Gastrocnemius medialis (tissue), 4 donors: Measurements from ENCODE around the gene AGFG2. TPM values are rescaled to one million over a fixed set of nuclear protein-coding genes. Genes with fewer than 3 reads are reported as not detected.

Source experiments
- ATAC-seq, 2 donors: fragments of 150-250 bp; one replicate each; pipeline ENCODE4 v1.9.1; 2016
- DNase-seq, 2 donors: peaks; one replicate each; pipeline ENCODE4 v3.0.0-alpha.2; 2019
- H3K27ac ChIP-seq, 4 donors: fragments of 200-600 bp; sonication (generic); 1 replicate in 1 of 4; 2 replicates in 3 of 4; pipeline ENCODE4 v1.5.1; 2016 to 2018; ENCODE audit warnings: mild to moderate bottlenecking in 2 of 4, moderate library complexity in 1 of 4
- H3K27me3 ChIP-seq, 3 donors: fragments of 200-600 bp; sonication (generic) in 2 of 3; 1 replicate in 1 of 3; 2 replicates in 2 of 3; pipeline versions ENCODE4 v1.5.1 to v1.6.0; 2016 to 2019; ENCODE audit warnings: mild to moderate bottlenecking in 1 of 3, moderate library complexity in 1 of 3
- H3K36me3 ChIP-seq, 2 donors: fragments of 200-600 bp; sonication (generic) in 1 of 2; one replicate each; pipeline ENCODE4 v1.5.1; 2017 to 2018
- H3K4me1 ChIP-seq, 2 donors: fragments of 200-600 bp; sonication (generic) in 1 of 2; one replicate each; pipeline ENCODE4 v1.5.1; 2016 to 2017; ENCODE audit warnings: mild to moderate bottlenecking in 2 of 2
- H3K4me3 ChIP-seq, 4 donors: fragments of 200-600 bp; sonication (generic) in 3 of 4; 1 replicate in 1 of 4; 2 replicates in 3 of 4; pipeline ENCODE4 v1.5.1; 2016 to 2019; ENCODE audit warnings: mild to moderate bottlenecking in 2 of 4
- H3K9me3 ChIP-seq, 3 donors: fragments of 200-600 bp; sonication (generic) in 2 of 3; 1 replicate in 1 of 3; 2 replicates in 2 of 3; pipeline ENCODE4 v1.5.1; 2016 to 2019
- POLR2A ChIP-seq, 2 donors: fragments of 450-650 bp; IDR thresholded peaks; one replicate each; pipeline ENCODE4 v1.6.1; 2017; ENCODE audit warnings: antibody characterized with exemption in 2 of 2, mild to moderate bottlenecking in 2 of 2, moderate library complexity in 2 of 2
- in situ Hi-C, 4 donors: fragments of 200-750 bp; cut with MboI; loops; one replicate each; pipeline versions ENCODE4 v1.15.0 to v1.8.0; 2017; ENCODE audit warnings: low sequenced_read_pairs in 4 of 4
- intact Hi-C: fragments of 100-400 bp; cut with DNase I; formaldehyde crosslinking; loops from one replicate; pipeline ENCODE4 v1.15.1; 2023; ENCODE audit warnings: low total_unique reads
- total RNA-seq, 4 donors: library from RNA; depleted of rRNA; stranded (reverse); fragments of >200 nt; gene quantifications; one replicate each; pipeline versions ENCODE4 v1.1.0 to v1.2.3, GENCODE V29; 2016
- TF ChIP-seq, protein P1 (sequence below), 5 experiments: fragments of 450-650 bp in 3 of 5; fragments of 200-600 bp in 2 of 5; sonication (generic) in 2 of 5; IDR thresholded peaks in 4 of 5; conservative IDR thresholded peaks in 1 of 5; 1 replicate in 4 of 5; 2 replicates in 1 of 5; pipeline ENCODE4 v1.5.1; 2016 to 2019; ENCODE audit warnings: antibody characterized with exemption in 5 of 5, mild to moderate bottlenecking in 3 of 5, moderate library complexity in 3 of 5

The AGFG2 gene
- total RNA-seq, 4 donors from 2014 or later = 10.7 to 16.4 (median 13.5) TPM

DNA sequence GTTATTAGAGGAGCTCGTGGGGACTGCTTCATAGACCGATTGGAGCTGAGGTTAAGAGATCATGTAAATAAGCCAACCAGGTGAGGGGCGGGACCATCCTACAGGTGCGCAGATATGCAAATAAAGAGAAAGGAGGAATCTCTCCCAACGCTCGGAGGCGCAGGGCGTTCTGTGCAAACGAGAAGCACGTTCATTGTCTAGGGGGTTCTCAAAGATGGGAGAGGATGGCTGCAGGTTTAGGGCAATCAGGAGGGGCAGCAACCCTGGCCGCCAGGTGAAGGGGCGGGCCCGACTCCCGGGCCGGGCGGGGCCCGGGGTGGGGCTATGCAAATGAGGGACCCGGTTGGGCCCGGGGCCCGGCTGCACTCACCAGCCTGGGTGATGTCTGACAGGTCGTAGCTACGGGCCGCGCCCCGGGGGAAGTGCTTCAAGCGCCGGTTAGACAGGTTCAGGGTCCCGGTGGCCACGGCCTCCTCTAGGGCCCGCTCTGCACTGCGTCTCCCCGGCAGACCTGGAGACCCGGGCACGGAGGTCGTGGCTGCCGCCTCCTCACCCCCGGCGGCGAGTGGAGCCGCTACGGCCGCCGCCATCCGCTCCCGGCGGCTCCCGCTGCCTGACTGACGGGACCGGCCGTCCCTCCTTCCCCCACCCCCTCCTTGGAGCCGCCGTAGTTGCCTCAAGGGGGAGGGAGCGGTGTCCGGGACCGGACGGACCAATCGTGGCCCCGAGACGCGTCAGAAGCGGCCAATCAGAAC, 46.7 kb downstream of the AGFG2 start, which contains the start of gene LRCH4:
Gene LRCH4 (minus strand): TSS at position 619 of the 755 bp plus-strand sequence. CDS start 29 bp downstream, at position 590.
- DNase-seq = peak in 1 of 2 donors; percentile 62
- Histone ChIP-seq H3K36me3 (peaks cover 0 to 17% of the 10 kb centered on the region in 2 donors), H3K4me1 (peaks cover 11 to 30% of the 10 kb centered on the region in 2 donors), H3K27ac (peak within 1 kb of the TSS; percentile 92 to 97 (median 96)), H3K4me3 (peak within 1 kb of the TSS; percentile 89 to 98 (median 96)), H3K27me3 (no peaks in the 10 kb centered on the region), H3K9me3 (no peaks in the 10 kb centered on the region)
- peak; percentile 29 to 31 for ATAC-seq
- intact Hi-C loops (loop anchor here (1.0 to 2.0 kb wide), 4 partner anchors 19 to 88 kb away; partner anchors contain the start of genes GNB2 and MOSPD3), in situ Hi-C loops (loop anchor here in 1 of 4 donors (10.0 to 25.0 kb wide), 2 partner anchors 109 to 277 kb away; partner anchors contain the start of genes GIGYF1, SLC12A9 and TRIP6)
- TF ChIP-seq, protein P1, sequence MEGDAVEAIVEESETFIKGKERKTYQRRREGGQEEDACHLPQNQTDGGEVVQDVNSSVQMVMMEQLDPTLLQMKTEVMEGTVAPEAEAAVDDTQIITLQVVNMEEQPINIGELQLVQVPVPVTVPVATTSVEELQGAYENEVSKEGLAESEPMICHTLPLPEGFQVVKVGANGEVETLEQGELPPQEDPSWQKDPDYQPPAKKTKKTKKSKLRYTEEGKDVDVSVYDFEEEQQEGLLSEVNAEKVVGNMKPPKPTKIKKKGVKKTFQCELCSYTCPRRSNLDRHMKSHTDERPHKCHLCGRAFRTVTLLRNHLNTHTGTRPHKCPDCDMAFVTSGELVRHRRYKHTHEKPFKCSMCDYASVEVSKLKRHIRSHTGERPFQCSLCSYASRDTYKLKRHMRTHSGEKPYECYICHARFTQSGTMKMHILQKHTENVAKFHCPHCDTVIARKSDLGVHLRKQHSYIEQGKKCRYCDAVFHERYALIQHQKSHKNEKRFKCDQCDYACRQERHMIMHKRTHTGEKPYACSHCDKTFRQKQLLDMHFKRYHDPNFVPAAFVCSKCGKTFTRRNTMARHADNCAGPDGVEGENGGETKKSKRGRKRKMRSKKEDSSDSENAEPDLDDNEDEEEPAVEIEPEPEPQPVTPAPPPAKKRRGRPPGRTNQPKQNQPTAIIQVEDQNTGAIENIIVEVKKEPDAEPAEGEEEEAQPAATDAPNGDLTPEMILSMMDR (IDR thresholded peaks at IDR 0.05 in 4 of 5, conservative IDR thresholded peaks at IDR 0.05 in 1 of 5) = peak in 2 of 5 experiments; percentile 2 to 37
- peak; percentile 100 for TF ChIP-seq POLR2A (IDR thresholded peaks at IDR 0.05)

DNA sequence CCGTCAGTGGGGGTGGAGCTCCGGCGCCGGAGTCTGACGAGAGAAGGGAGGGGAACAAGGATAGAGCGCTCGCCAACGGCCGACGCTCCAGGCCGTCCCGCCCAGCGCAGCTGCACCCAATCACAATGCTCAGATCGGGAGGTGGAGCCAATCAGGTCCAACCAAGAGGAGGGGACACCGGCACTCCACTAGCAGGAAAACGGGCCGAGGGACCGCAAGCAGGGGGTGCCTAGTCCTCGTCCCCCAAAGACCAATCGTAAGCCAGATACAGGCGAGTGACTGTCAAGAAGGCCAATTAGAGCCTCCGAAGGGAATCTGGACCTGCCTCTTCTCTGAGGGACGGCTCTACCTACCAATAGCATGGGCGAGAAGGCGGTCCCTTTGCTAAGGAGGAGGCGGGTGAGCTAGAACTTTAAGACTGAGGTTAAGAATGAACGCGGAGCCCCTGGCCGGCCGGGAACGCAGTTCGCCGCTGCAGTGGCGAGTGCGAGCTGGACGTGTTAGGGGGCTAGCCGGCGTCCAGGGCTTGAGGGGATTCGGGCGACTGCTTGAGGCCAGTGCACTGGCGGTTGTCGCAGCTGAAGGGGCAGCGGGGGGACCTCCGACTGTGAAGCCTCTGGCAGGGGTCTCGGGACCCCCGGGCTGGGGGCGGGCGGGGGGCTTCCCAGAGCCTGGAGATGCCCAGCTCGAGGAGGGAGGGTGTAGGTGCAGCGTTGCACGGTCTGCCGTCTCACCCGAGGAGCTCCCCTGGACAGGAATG, 47.4 kb downstream of the AGFG2 start, which contains the start of gene FBXO24:
Gene FBXO24 (plus strand): TSS at position 63 of the 760 bp plus-strand sequence. CDS start 298 bp downstream, at position 361.
- in situ Hi-C loops (loop anchor here in 1 of 4 donors (10.0 to 25.0 kb wide), 2 partner anchors 108 to 276 kb away; partner anchors contain the start of genes GIGYF1, SLC12A9 and TRIP6), intact Hi-C loops (loop anchor here (1.0 to 2.0 kb wide), 4 partner anchors 18 to 87 kb away; partner anchors contain the start of genes GNB2 and MOSPD3)
- Histone ChIP-seq H3K4me3 (peak within 1 kb of the TSS; percentile 89 to 98 (median 96)), H3K4me1 (peaks cover 11 to 30% of the 10 kb centered on the region in 2 donors), H3K9me3 (no peaks in the 10 kb centered on the region), H3K36me3 (peaks cover 0 to 10% of the 10 kb centered on the region in 2 donors), H3K27me3 (no peaks in the 10 kb centered on the region), H3K27ac (peak within 1 kb of the TSS; percentile 92 to 97 (median 96))
- DNase-seq = peak; percentile 100
- ATAC-seq = peak; percentile 96 to 98
- TF ChIP-seq POLR2A (IDR thresholded peaks at IDR 0.05) = no peak
- TF ChIP-seq, protein P1 (IDR thresholded peaks at IDR 0.05 in 4 of 5, conservative IDR thresholded peaks at IDR 0.05 in 1 of 5) = no peak

DNA sequence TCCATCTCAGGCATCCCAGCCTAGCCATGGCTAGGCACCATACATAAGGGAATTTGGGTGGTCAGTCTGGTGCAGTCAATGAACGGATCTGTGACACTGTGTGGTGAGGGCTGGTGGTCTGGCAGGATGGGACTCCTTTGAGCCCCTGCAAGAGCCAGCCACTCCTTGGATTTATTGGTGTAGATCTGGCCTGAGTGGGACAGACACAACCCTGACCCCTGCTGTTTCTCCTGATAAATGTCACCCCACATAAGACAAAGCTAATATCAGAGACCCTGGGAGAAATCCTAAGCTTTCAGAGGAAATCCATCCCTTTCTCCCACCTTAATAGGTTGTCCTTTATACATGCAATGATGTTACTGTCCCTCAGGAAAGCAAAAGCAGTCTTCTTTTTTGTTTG, 49.4 kb downstream of the AGFG2 start:
- no peaks in the 10 kb centered on the region for H3K9me3 ChIP-seq
- H3K27me3 ChIP-seq = no peaks in the 10 kb centered on the region
- H3K4me3 ChIP-seq = no peak overlapping the region
- H3K4me1 ChIP-seq = peaks cover 11 to 25% of the 10 kb centered on the region in 2 donors
- H3K27ac ChIP-seq = no peak overlapping the region
- in situ Hi-C loops (loop anchor here in 1 of 4 donors (10.0 to 25.0 kb wide), 2 partner anchors 106 to 274 kb away; partner anchors contain the start of genes GIGYF1, SLC12A9 and TRIP6), intact Hi-C loops (no loop called here)
- TF ChIP-seq POLR2A (IDR thresholded peaks at IDR 0.05) = no peak
- TF ChIP-seq, protein P1 (IDR thresholded peaks at IDR 0.05 in 4 of 5, conservative IDR thresholded peaks at IDR 0.05 in 1 of 5) = peak in 1 of 5 experiments; percentile 11
- DNase-seq (no peak), ATAC-seq (no peak)
- H3K36me3 ChIP-seq = no peaks in the 10 kb centered on the region

DNA sequence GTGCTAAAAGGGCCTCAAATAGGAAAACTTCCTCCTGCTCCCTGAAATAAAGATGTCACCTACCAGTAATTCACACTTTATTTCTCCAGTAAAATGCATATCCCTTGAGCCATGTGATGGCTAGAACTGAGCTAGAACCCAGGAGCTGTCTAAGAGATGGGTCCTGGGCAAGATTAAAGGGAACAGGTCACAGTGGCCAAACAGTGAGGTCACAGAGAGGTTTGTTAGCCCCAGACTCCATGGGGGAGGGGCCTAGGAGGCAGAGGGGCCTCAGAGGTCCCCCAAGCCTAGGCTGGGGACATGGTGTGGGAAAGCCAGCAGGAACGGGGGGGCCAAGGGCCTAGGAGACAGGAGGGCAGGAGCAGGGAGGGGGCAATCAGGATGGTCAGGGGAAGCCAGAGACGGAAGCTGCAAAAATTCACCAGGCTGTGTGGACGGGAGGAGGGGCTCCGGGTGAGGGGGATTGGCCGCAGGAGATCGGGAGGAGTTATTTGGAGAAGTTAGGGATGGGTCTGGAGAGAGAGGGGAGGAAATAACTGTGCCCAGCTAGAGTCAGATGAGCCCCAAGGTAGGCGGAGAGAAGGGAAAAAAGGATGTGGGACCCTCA, 50.4 kb downstream of the AGFG2 start:
- Histone ChIP-seq H3K27me3 (no peaks in the 10 kb centered on the region), H3K27ac (peak overlapping the region in 2 of 4 donors; percentile 7 to 63), H3K9me3 (no peaks in the 10 kb centered on the region), H3K4me3 (no peak overlapping the region), H3K36me3 (no peaks in the 10 kb centered on the region), H3K4me1 (peaks cover 10 to 17% of the 10 kb centered on the region in 2 donors)
- DNase-seq = no peak
- in situ Hi-C loops (loop anchor here in 1 of 4 donors (10.0 to 25.0 kb wide), 2 partner anchors 105 to 273 kb away; partner anchors contain the start of genes GIGYF1, SLC12A9 and TRIP6), intact Hi-C loops (no loop called here)
- TF ChIP-seq, protein P1 (IDR thresholded peaks at IDR 0.05 in 4 of 5, conservative IDR thresholded peaks at IDR 0.05 in 1 of 5) = no peak
- TF ChIP-seq POLR2A (IDR thresholded peaks at IDR 0.05) = no peak
- ATAC-seq = no peak
